NCI-H2081 treated with DMSO at 0.1 percent for 48 hours (cell line): ENCODE measurements around the gene CCDC178.
A peak's percentile ranks its signal among the peaks of the same experiment; 100 is the strongest.
"Not testable (repeated sequence)": the region's sequence is repeated elsewhere in the genome, so short reads cannot be mapped to it uniquely, and the experiment has no call there.

Experiments used
- DNase-seq: peaks from one replicate; lab custom pipeline; 2025; lab: John Stamatoyannopoulos, UW

The CCDC178 gene

GRCh38 chr18:33231474-33232317 lies 208.8 kb downstream of the CCDC178 start:
- peak; percentile 25 for DNase-seq

GRCh38 chr18:33212363-33212762 lies 228.2 kb downstream of the CCDC178 start:
- DNase-seq: no peak

- DNase-seq: peak; percentile 38
Measured at GRCh38 chr18:33210575-33211189, 229.8 kb downstream of the CCDC178 start.

GRCh38 chr18:33205777-33206176 lies 234.7 kb downstream of the CCDC178 start:
- no peak for DNase-seq

- peak; percentile 1 for DNase-seq
Measured at GRCh38 chr18:33201509-33201926, 239.0 kb downstream of the CCDC178 start.

- no peak for DNase-seq
Measured at GRCh38 chr18:33195795-33196194, 244.7 kb downstream of the CCDC178 start.

- no peak for DNase-seq
Measured at GRCh38 chr18:33194793-33195192, 245.7 kb downstream of the CCDC178 start.

- no peak for DNase-seq
Measured at GRCh38 chr18:33184958-33185357, 255.6 kb downstream of the CCDC178 start.

- no peak for DNase-seq
Measured at GRCh38 chr18:33184175-33184574, 256.3 kb downstream of the CCDC178 start.

- DNase-seq: no peak
Measured at GRCh38 chr18:33183136-33183535, 257.4 kb downstream of the CCDC178 start.

GRCh38 chr18:33181016-33181415 lies 259.5 kb downstream of the CCDC178 start:
- DNase-seq: no peak

- no peak for DNase-seq
Measured at GRCh38 chr18:33169218-33169617, 271.3 kb downstream of the CCDC178 start.

- DNase-seq: not testable (repeated sequence)
Measured at GRCh38 chr18:33164121-33164520, 276.4 kb downstream of the CCDC178 start.

- no peak for DNase-seq
Measured at GRCh38 chr18:33161131-33161530, 279.4 kb downstream of the CCDC178 start.

GRCh38 chr18:33159151-33159550 lies 281.4 kb downstream of the CCDC178 start:
- DNase-seq: no peak

GRCh38 chr18:33157893-33158292 lies 282.6 kb downstream of the CCDC178 start:
- no peak for DNase-seq

GRCh38 chr18:33156906-33157470 lies 283.5 kb downstream of the CCDC178 start:
- no peak for DNase-seq

- no peak for DNase-seq
Measured at GRCh38 chr18:33154049-33154448, 286.5 kb downstream of the CCDC178 start.

GRCh38 chr18:33152376-33152775 lies 288.1 kb downstream of the CCDC178 start:
- no peak for DNase-seq

- DNase-seq: not testable (repeated sequence)
Measured at GRCh38 chr18:33147811-33148210, 292.7 kb downstream of the CCDC178 start.

- DNase-seq: no peak
Measured at GRCh38 chr18:33146014-33146413, 294.5 kb downstream of the CCDC178 start.

GRCh38 chr18:33135951-33136660 lies 304.4 kb downstream of the CCDC178 start:
- no peak for DNase-seq
